Gastrocnemius medialis (tissue), 4 donors: ENCODE measurements around the gene CXCR4. TPM values are rescaled to one million over a fixed set of nuclear protein-coding genes. Genes with fewer than 3 reads are reported as not detected.
A peak's percentile ranks its signal among the peaks of the same experiment; 100 is the strongest.

Experiments
- ATAC-seq, 2 donors: fragments of 150-250 bp; one replicate each; pipeline ENCODE4 v1.9.1; 2016
- DNase-seq, 2 donors: peaks; one replicate each; pipeline ENCODE4 v3.0.0-alpha.2; 2019
- H3K27ac ChIP-seq, 4 donors: fragments of 200-600 bp; sonication (generic); 1 replicate in 1 of 4; 2 replicates in 3 of 4; pipeline ENCODE4 v1.5.1; 2016 to 2018; ENCODE audit warnings: mild to moderate bottlenecking in 2 of 4, moderate library complexity in 1 of 4
- H3K27me3 ChIP-seq, 3 donors: fragments of 200-600 bp; sonication (generic) in 2 of 3; 1 replicate in 1 of 3; 2 replicates in 2 of 3; pipeline versions ENCODE4 v1.5.1 to v1.6.0; 2016 to 2019; ENCODE audit warnings: mild to moderate bottlenecking in 1 of 3, moderate library complexity in 1 of 3
- H3K36me3 ChIP-seq, 2 donors: fragments of 200-600 bp; sonication (generic) in 1 of 2; one replicate each; pipeline ENCODE4 v1.5.1; 2017 to 2018
- H3K4me1 ChIP-seq, 2 donors: fragments of 200-600 bp; sonication (generic) in 1 of 2; one replicate each; pipeline ENCODE4 v1.5.1; 2016 to 2017; ENCODE audit warnings: mild to moderate bottlenecking in 2 of 2
- H3K4me3 ChIP-seq, 4 donors: fragments of 200-600 bp; sonication (generic) in 3 of 4; 1 replicate in 1 of 4; 2 replicates in 3 of 4; pipeline ENCODE4 v1.5.1; 2016 to 2019; ENCODE audit warnings: mild to moderate bottlenecking in 2 of 4
- H3K9me3 ChIP-seq, 3 donors: fragments of 200-600 bp; sonication (generic) in 2 of 3; 1 replicate in 1 of 3; 2 replicates in 2 of 3; pipeline ENCODE4 v1.5.1; 2016 to 2019
- POLR2A ChIP-seq, 2 donors: fragments of 450-650 bp; IDR thresholded peaks; one replicate each; pipeline ENCODE4 v1.6.1; 2017; ENCODE audit warnings: antibody characterized with exemption in 2 of 2, mild to moderate bottlenecking in 2 of 2, moderate library complexity in 2 of 2
- in situ Hi-C, 4 donors: fragments of 200-750 bp; cut with MboI; loops; one replicate each; pipeline versions ENCODE4 v1.15.0 to v1.8.0; 2017; ENCODE audit warnings: low sequenced_read_pairs in 4 of 4
- intact Hi-C: fragments of 100-400 bp; cut with DNase I; formaldehyde crosslinking; loops from one replicate; pipeline ENCODE4 v1.15.1; 2023; ENCODE audit warnings: low total_unique reads
- total RNA-seq, 4 donors: library from RNA; depleted of rRNA; stranded (reverse); fragments of >200 nt; gene quantifications; one replicate each; pipeline versions ENCODE4 v1.1.0 to v1.2.3, GENCODE V29; 2016
- TF ChIP-seq, protein P1 (sequence below), 5 experiments: fragments of 450-650 bp in 3 of 5; fragments of 200-600 bp in 2 of 5; sonication (generic) in 2 of 5; IDR thresholded peaks in 4 of 5; conservative IDR thresholded peaks in 1 of 5; 1 replicate in 4 of 5; 2 replicates in 1 of 5; pipeline ENCODE4 v1.5.1; 2016 to 2019; ENCODE audit warnings: antibody characterized with exemption in 5 of 5, mild to moderate bottlenecking in 3 of 5, moderate library complexity in 3 of 5

The CXCR4 gene
- 1 to 10 TPM; 2.5 to 6.6 (median 4.0) TPM for total RNA-seq

DNA sequence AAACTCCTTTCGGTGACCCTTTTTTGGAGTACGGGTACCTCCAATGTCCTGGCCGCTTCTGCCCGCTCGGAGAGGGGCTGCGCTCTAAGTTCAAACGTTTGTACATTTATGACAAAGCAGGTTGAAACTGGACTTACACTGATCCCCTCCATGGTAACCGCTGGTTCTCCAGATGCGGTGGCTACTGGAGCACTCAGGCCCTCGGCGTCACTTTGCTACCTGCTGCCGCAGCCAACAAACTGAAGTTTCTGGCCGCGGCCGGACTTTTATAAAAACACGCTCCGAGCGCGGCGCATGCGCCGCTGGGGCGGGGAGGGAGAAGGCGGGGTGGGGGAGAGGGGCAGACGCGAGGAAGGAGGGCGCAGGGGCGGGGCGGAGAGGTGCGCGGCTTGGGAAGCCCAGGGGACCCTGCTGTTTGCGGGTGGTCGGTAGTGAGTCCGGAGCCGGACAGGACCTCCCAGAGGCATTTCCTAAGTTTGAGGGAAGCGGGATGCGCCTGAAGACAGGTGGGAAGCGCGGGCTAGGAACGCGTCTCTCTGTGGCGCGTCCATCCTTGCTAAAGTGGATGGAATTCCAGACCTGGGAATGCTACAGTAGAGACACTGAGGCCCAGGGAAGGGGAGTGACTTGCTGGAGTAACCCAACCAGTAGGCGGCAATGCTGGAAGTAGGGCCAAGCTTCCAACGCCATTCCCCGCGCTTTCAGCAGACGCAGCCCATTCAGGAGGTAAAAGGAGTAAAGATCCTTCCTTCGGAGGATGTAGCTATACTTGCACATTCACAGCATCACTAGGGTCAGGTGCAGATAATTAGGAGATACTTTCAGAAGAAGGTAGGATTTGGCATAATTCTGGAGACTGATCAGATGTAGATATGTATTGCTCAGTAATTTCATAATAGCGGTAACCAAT, at the start of gene CXCR4:
Gene CXCR4 (minus strand): TSS at position 241 of the 910 bp plus-strand sequence. CDS start 89 bp downstream, at position 152.
- in situ Hi-C loops: no loop called here
- ATAC-seq: peak; percentile 16 to 20
- intact Hi-C loops: loop anchor here (5.0 to 10.0 kb wide), 3 partner anchors 103 to 267 kb away; no protein-coding TSS in a partner anchor
- peak in 1 of 2 donors; percentile 28 for DNase-seq
- Histone ChIP-seq H3K4me3 (peak within 1 kb of the TSS; percentile 48 to 67 (median 56)), H3K9me3 (no peaks in the 10 kb centered on the region), H3K27ac (peak within 1 kb of the TSS in 1 of 4 donors; percentile 57), H3K27me3 (peaks cover 40 to 91% (median 54%) of the 10 kb centered on the region in 3 donors), H3K4me1 (peaks cover 4 to 34% of the 10 kb centered on the region in 2 donors), H3K36me3 (no peaks in the 10 kb centered on the region)
- TF ChIP-seq, protein P1, sequence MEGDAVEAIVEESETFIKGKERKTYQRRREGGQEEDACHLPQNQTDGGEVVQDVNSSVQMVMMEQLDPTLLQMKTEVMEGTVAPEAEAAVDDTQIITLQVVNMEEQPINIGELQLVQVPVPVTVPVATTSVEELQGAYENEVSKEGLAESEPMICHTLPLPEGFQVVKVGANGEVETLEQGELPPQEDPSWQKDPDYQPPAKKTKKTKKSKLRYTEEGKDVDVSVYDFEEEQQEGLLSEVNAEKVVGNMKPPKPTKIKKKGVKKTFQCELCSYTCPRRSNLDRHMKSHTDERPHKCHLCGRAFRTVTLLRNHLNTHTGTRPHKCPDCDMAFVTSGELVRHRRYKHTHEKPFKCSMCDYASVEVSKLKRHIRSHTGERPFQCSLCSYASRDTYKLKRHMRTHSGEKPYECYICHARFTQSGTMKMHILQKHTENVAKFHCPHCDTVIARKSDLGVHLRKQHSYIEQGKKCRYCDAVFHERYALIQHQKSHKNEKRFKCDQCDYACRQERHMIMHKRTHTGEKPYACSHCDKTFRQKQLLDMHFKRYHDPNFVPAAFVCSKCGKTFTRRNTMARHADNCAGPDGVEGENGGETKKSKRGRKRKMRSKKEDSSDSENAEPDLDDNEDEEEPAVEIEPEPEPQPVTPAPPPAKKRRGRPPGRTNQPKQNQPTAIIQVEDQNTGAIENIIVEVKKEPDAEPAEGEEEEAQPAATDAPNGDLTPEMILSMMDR (IDR thresholded peaks at IDR 0.05 in 4 of 5, conservative IDR thresholded peaks at IDR 0.05 in 1 of 5): no peak
- peak; percentile 26 to 51 for TF ChIP-seq POLR2A (IDR thresholded peaks at IDR 0.05)

DNA sequence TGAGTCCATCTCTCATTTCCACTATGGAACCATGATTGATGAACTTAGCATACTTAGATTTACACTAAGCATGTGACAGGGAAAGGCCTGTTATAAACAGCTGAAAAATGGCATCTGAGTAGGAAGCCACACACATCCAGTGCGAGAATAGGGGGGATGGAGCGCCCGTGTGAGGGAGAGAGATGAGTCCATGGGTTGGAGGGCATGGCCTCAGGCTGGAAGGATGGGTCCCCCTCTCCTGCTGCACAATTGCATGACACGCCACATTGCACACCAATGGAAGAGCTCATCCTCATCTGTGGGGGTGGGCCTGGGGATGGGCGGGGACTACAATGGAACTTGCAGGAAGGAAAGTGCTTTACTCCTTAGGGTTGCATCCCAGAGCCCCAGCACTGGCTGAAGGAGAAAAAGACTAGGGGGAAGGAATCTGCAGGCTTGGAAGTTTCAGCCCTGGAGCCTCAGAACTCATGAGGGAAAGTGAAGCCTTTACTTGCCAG, 46.4 kb upstream of the CXCR4 start:
- no peaks in the 10 kb centered on the region for H3K9me3 ChIP-seq
- intact Hi-C loops: no loop called here
- H3K36me3 ChIP-seq: no peaks in the 10 kb centered on the region
- no peak for ATAC-seq
- no peak overlapping the region for H3K4me3 ChIP-seq
- H3K27me3 ChIP-seq: no peaks in the 10 kb centered on the region
- H3K27ac ChIP-seq: no peak overlapping the region
- in situ Hi-C loops: no loop called here
- H3K4me1 ChIP-seq: no peaks in the 10 kb centered on the region
- DNase-seq: no peak
- TF ChIP-seq POLR2A (IDR thresholded peaks at IDR 0.05): no peak
- TF ChIP-seq, protein P1 (IDR thresholded peaks at IDR 0.05 in 4 of 5, conservative IDR thresholded peaks at IDR 0.05 in 1 of 5): no peak

DNA sequence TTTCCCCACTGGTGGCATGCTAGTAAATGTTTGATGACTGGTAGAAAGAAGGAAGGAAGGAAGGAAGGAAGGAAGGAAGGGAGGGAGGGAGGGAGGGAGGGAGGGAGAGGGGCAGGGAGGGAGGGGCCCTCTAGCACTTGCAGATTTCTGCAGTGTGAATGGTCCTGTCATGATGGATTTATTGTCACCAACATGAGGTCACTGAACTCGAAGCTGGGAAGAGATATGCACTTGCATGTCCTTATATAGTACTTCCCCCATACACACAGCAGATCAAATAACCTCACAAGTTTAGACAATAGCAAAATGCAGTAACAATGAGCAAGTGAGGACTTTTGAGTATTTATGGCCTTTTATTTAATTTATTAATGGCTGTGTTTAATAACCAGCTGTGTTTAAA, 44.5 kb upstream of the CXCR4 start:
- H3K36me3 ChIP-seq: no peaks in the 10 kb centered on the region
- no peaks in the 10 kb centered on the region for H3K4me1 ChIP-seq
- no peak overlapping the region for H3K4me3 ChIP-seq
- no peak for TF ChIP-seq POLR2A (IDR thresholded peaks at IDR 0.05)
- TF ChIP-seq, protein P1 (IDR thresholded peaks at IDR 0.05 in 4 of 5, conservative IDR thresholded peaks at IDR 0.05 in 1 of 5): no peak
- no peak for DNase-seq
- H3K27me3 ChIP-seq: no peaks in the 10 kb centered on the region
- ATAC-seq: no peak
- in situ Hi-C loops: no loop called here
- intact Hi-C loops: no loop called here
- H3K9me3 ChIP-seq: no peaks in the 10 kb centered on the region
- no peak overlapping the region for H3K27ac ChIP-seq

DNA sequence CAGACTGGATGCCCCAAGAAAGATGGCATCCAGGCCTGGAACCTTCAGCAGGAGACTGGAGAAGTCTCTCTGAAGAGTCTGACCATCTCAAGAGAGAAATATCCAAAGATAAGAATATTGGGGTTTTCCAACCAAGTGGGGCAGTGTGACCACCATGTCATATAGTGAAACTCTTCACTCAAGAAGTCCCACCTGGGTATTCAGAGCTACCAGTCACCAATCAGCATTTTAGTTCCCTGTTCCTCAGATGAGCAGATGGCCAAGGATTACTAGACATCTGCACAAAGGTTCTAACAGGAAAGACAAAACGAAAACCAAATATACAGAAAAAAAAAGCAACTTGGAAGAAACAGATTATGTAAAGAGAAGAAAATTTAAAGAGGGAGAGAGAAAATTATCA, 38.5 kb upstream of the CXCR4 start:
- Histone ChIP-seq H3K36me3 (no peaks in the 10 kb centered on the region), H3K9me3 (no peaks in the 10 kb centered on the region), H3K27ac (no peak overlapping the region), H3K27me3 (no peaks in the 10 kb centered on the region), H3K4me1 (no peaks in the 10 kb centered on the region), H3K4me3 (no peak overlapping the region)
- intact Hi-C loops (no loop called here), in situ Hi-C loops (no loop called here)
- ATAC-seq: no peak
- no peak for DNase-seq
- TF ChIP-seq POLR2A (IDR thresholded peaks at IDR 0.05): no peak
- TF ChIP-seq, protein P1 (IDR thresholded peaks at IDR 0.05 in 4 of 5, conservative IDR thresholded peaks at IDR 0.05 in 1 of 5): no peak
